GM18951 (cell line): Measurements from ENCODE around the gene GPR55.

Source experiments
- POLR2A ChIP-seq: IDR thresholded peaks from 4 replicates; pipeline ENCODE4 v1.6.1; 2011; ENCODE audit warnings: mild to moderate bottlenecking; ENCODE audit not compliant: insufficient read length, insufficient read depth; ENCODE audit errors: extremely low read depth
- in situ Hi-C: fragments of 300-500 bp; cut with MboI; formaldehyde crosslinking; loops from one replicate; pipeline ENCODE4 v1.12.0; 2022; ENCODE audit warnings: low sequenced_read_pairs, mixed read lengths, inconsistent platforms; ENCODE audit not compliant: unreplicated experiment

Gene GPR55

GRCh38 chr2:230912046-230912445 lies 13.0 kb downstream of the GPR55 start:
- no peak for TF ChIP-seq POLR2A
- in situ Hi-C loops, result no loop called here

DNA sequence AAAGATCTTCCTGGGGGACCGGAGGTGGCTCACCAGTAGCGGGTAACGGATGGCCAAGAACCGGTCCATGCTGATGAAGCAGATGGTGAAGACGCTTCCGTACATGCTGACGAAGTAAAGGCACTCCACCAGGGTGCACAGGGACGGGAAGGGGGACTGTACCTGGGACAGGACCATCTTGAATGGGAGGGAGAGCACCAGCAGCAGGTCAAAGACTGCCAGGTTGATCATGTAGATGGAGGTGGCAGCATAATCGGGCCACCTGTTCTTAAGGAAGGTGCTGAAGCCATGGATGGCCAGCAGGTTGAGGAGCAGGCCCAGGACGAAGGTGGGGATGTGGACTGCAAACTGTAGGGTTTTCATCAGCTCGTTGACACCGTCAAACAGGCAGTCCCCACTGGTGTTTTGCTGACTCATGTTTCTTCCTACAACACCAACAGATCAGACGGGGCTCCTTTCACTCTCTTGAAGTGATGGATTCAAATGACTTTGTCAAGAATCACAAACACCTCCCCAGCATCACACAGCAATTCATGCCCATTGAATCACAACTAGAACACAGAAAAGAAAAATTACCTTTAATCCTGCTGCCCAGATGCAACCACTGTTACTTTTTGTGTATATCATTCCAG lies 14.4 kb downstream of the GPR55 start:
- TF ChIP-seq POLR2A, result no peak
- in situ Hi-C loops, result no loop called here

GRCh38 chr2:230909841-230910545 lies 15.0 kb downstream of the GPR55 start:
- in situ Hi-C loops, result no loop called here
- TF ChIP-seq POLR2A, result no peak

DNA sequence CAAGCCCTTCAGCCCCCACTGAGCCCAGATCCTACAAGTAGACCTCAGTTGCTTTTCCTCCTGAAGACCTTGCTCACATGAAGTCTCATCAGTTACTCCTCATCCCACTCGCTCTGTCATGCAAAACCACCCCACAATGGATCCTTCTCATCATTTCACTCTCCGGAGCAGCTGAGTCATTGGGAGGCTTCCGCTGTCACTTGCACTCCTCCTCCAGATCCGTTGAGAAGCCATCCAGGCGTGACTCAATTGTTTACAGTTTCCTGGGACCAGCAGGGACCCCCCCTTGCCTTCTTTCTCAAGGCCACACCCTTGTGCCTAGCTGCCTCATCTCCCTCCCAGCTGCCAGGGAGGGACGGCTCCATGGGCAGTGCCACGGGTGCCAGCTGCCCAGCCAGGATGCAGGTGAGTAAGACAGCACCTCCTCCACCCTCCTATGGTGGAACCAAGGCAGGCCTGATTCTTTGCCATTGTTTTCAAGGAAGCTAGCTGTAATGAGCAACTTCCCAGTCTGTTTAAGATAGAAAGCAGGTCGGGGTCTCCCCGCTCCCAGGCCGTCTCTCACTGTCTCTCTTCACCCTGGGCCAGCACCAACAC lies 16.3 kb downstream of the GPR55 start:
- in situ Hi-C loops, result no loop called here

DNA sequence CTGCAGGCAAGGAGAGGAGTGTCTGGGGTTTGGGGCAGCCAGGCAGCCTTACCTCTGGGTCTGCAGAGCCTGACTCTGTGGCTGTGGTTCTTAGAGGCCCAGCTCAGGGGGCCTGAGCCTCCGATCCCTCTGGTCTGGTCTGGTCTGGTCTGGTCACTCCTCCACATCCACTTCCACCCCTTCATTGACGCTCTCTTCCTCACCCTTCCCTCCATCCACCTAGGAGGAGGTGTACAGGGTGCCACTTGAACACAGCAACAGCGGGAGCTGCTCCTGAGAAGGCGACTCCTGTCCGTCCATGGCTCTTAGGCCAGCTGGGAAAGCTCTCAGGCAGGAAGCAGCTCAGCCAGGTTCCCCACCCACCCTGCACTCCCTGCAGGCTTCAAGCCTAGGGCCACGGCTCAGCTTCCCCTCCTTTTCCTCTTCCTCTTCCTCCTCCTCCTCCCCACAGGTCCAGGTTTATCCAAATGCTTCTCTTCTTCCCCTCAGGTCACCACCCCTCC lies 16.9 kb downstream of the GPR55 start:
- in situ Hi-C loops, result no loop called here

More for the DNA sequence above, 16.3 kb downstream of the GPR55 start:
- no peak for TF ChIP-seq POLR2A

DNA sequence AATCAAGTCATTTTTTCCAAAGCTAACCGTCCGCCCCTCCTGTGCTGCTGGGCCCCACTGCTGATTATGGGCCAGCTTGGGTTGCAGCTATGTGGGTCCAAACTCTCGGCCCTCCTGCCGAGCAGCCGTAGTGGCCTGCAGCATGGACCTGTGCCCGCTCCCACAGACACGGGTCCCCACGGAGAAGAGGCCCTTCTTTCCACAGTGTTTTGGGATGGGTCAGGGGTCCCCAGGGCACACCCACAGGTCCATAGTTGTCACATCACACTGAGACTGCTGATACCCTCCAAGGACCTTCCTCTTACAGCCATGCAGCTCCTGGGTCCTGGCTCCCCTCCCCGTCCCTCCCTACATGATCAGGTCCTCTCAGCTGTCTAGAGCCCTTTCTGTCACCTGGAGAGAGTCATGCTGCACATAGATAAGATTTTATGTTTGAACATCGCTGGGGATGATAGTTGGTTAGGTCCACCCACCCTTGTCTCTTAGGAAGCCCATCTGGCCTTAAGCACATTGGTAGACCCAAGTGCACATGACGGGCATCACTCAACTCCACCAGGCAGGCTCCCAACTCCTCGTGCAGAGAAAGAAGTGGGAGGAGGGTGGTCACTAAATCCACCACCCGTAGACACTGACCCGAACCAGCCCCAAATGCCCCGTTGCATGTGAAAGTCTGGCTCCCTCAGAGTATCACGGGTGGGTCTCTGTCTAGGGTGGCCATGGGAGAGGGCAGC lies 17.5 kb downstream of the GPR55 start:
- in situ Hi-C loops, result no loop called here
- TF ChIP-seq POLR2A, result no peak

More for the DNA sequence above, 16.9 kb downstream of the GPR55 start:
- no peak for TF ChIP-seq POLR2A

- no peak for TF ChIP-seq POLR2A
- in situ Hi-C loops, result no loop called here
Measured at GRCh38 chr2:230906471-230907230, 18.4 kb downstream of the GPR55 start.

DNA sequence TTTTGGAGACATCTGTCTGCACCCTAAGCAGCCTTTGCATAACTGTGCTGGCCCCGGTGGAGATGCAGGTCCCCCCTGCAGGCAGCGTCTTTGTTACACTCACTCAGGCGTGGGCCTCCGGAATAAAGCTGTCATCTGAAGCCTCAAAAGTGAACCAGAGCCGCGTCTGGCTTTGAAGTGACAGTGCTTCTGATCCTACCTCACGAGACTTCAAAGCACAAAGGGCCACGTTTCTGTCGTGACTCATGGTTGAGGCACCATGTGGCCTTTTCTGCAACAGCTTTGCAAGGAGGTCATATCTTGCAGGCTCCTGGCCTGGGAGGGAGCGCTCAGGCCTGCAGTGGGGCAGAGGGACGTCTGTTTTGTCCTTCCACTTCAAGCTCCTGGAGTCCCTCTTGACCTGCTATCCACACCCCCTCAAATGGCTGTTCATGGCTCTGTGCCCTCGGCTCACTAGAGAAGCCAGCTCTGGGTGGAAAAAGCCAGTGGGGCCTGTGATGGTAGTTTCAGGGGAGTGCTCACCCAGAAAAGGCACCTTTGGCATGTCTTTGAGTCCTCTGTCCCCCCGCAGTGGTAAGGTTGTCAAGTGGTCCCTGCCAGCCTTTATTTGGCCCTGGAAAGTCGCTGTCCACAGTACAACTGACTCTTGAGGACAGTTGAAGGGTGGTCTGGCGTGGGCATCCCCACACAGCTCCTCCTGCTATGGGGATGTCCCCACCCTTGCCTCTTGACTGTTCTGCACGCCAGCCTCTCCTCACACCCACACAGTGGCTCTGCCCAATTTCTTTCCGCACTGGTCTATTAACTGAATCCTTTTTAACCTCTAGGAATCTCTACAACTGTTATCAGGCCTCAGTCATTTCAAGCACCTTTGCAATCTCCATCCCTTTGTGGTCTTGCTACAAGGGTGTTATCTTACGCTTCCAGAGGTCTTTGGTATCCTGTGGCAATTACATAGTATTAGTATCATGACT lies 19.3 kb downstream of the GPR55 start:
- in situ Hi-C loops, result no loop called here
- TF ChIP-seq POLR2A, result no peak

GRCh38 chr2:230904856-230905447 lies 20.1 kb downstream of the GPR55 start:
- in situ Hi-C loops, result loop anchor here (5.0 kb wide), 1 partner anchor 82 kb away; no protein-coding TSS in a partner anchor
- no peak for TF ChIP-seq POLR2A

DNA sequence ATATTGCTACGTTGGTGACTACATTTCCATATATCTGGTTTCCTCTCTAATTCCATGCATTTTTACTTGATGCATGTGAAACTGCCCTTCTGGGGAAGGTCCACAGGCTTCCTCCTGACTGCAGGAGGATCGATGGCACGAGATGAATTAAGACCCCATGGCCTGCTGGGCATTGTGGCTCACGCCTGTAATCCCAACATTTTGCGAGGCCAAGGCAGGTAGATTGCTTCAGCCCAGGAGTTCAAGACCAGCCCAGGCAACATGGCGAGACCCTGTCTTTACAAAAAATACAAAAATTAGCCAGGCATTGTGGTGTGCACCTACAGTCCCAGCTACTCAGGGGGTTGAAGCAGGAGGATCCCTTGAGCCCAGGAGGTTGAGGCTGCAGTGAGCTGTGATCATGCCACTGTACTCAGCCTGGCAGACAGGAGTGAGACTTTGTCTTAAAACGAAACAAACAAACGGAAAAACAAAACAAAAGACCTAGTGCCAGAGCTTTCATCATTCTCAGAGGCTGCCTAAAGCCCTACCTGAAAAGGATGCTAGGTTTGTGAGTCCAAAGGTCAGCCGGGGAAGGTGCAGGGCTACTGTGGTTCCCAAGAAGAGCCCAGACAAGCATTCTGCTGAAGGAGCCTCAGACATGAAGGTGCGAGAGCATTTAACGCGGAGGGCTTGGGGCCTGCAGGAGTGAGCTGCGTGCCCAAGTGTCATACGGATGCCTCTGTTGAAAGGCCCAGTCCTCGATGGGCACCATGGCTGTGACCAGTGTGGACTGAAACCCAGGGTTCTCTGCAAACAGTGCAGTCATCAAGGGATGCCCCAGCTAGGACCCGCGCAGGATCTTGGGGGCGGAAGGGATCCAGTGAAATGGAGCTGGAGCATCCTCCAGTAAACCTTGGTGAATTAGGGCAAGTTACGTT lies 21.6 kb downstream of the GPR55 start:
- in situ Hi-C loops, result loop anchor here (5.0 kb wide), 1 partner anchor 84 kb away; no protein-coding TSS in a partner anchor
- TF ChIP-seq POLR2A, result no peak
